Measurements from ENCODE around the gene CPNE6. TPM values are rescaled to one million over a fixed set of nuclear protein-coding genes. Genes with fewer than 3 reads are reported as not detected.
"Not testable (repeated sequence)": the region's sequence is repeated elsewhere in the genome, so short reads cannot be mapped to it uniquely, and the experiment has no call there.

The CPNE6 gene
- total and polyA plus RNA-seq, 2 of the 13 experiments (the other 11 are each of a cell fraction or from before 2014, with no cell fraction given): not detected

DNA sequence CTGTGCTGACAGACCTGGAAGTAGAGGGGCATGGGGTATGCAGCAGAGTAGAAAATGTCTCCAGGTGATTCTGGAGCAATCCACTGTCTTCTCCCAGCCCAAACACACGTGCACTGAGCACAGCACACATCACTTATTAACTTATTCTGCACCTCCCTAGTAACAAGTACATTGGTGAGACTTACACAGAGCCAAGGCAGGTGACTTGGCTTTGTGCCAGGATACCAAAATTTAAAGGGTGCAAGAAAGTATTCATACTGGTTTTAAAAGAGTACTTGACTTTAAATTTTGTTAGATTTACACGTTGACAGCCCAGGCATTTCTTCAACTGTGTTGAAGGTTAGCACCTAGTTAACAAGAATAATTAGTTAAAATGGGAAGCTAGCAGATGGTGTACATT lies 30.7 kb upstream of the CPNE6 start:
- intact Hi-C loops (cut with micrococcal nuclease; ENCODE audit: unreplicated experiment) (no loop called here), in situ Hi-C loops (cut with HindIII; ENCODE audit: extremely low pct_ligation_motif_present, low pct_unique_long_range_greater_than_20kb) (no loop called here)
- ChIA-PET CTCF (ENCODE audit: low intra/inter-chr PET ratio, low total read pairs) (no interaction called here), POLR2A (no interaction called here)
- Histone ChIP-seq H3K79me2 (ENCODE audit: insufficient read depth, low read length) (no peaks in the 10 kb centered on the region), H3K27me3 (ENCODE audit: control insufficient read depth in 1 of 2, insufficient read depth in 2 of 2, low read length in 2 of 2) (peaks cover 0 to 8% of the 10 kb centered on the region in 2 experiments; a peak in 3 of 5 replicates), H3K36me3 (replicated peaks in 1 of 2; ENCODE audit: control insufficient read depth in 1 of 2, insufficient read depth in 2 of 2, low read length in 2 of 2) (no peaks in the 10 kb centered on the region), H4K20me1 (ENCODE audit: insufficient read depth, low read length) (no peaks in the 10 kb centered on the region), H3K9ac (ENCODE audit: insufficient read depth, low read depth, low read length) (no peak overlapping the region), H3K4me2 (ENCODE audit: low read depth, low read length) (no peak overlapping the region), H3K9me3 (ENCODE audit: low read length) (no peaks in the 10 kb centered on the region), H3K4me1 (ENCODE audit: insufficient read depth, low read length) (peaks cover 15% of the 10 kb centered on the region; the same call in 1 of the 2 replicates), H2AFZ (ENCODE audit: low read length) (no peak overlapping the region), H3K4me3 (replicated peaks in 1 of 3; ENCODE audit: insufficient read depth in 1 of 3, low read depth in 2 of 3, low read length in 3 of 3) (no peak overlapping the region), H3K27ac (ENCODE audit: extremely low read length, insufficient read depth, low read length) (no peak overlapping the region)
- ATAC-seq: no peak
- 2% methylated on average over 2 of the region's 2 CpGs for WGBS (ENCODE audit: low lambda C conversion rate)
- no peak for FAIRE-seq
- TF ChIP-seq, protein P1, sequence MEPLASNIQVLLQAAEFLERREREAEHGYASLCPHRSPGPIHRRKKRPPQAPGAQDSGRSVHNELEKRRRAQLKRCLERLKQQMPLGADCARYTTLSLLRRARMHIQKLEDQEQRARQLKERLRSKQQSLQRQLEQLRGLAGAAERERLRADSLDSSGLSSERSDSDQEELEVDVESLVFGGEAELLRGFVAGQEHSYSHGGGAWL (CRISPR knock-in tag; IDR thresholded peaks at IDR 0.05): no peak
- peak; percentile 97 for TF ChIP-seq LCORL (IDR thresholded peaks at IDR 0.05)
- TF ChIP-seq LCORL (CRISPR knock-in tag; IDR thresholded peaks at IDR 0.05): no peak
- DNase-seq (ENCODE audit: low spot score): no peak
- BruUV-seq (replicated peaks): no TSS peak

DNA sequence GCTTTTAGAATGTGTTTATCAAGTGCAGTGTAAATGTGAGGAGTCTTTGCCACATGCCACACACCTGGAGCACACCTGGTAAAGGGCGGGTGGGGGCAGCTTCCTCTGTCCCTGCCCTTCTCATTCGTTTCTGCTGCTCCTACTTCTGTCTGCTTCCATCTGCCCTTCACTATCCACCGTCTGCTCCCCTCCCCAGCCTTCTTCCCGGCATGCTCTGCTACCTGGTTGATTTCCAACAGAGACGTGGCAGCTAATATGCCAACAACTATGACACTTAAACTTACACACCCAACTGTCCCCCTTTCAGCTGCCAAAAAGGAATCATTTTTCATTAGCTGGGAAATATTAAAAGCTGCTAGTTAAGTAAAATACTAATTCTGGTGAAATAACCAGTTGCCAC lies 28.6 kb upstream of the CPNE6 start:
- ChIA-PET POLR2A (interaction anchor here (1.6 to 3.4 kb wide), 2 partner anchors 9 to 52 kb away, joined by 7 to 15 read pairs; partner anchors contain the start of genes CARMIL3 and PCK2), CTCF (ENCODE audit: low intra/inter-chr PET ratio, low total read pairs) (no interaction called here)
- no peak for FAIRE-seq

DNA sequence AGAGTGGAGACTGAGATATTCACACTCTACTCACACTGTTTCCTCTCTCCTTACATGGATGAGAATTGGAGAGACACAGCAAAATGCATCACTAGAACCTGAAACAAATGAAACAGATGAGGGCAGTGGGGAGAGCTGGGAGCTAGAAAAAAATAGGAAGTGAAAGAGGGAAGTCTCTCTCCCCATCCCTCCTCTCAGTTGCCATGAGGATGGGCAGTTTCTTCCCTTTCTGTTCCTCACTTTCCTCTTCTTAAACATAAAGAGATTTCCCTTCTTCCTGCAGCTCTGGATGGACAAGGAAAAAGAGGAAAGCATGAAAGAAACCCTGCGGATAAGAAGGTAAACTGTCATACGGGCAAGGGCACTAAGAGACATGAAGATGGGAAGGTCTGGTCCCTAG lies 22.4 kb upstream of the CPNE6 start:
- POLR2A ChIA-PET: interaction anchor here (1.0 to 1.5 kb wide), 2 partner anchors 45 to 164 kb away, joined by 3 read pairs; partner anchors contain the start of gene PCK2
- in situ Hi-C loops (cut with HindIII; ENCODE audit: extremely low pct_ligation_motif_present, low pct_unique_long_range_greater_than_20kb); H3K27ac ChIP-seq (ENCODE audit: extremely low read length, insufficient read depth, low read length); BruUV-seq (replicated peaks); H2AFZ ChIP-seq (ENCODE audit: low read length); H3K4me3 ChIP-seq (replicated peaks in 1 of 3; ENCODE audit: insufficient read depth in 1 of 3, low read depth in 2 of 3, low read length in 3 of 3); H4K20me1 ChIP-seq (ENCODE audit: insufficient read depth, low read length); H3K9me3 ChIP-seq (ENCODE audit: low read length); H3K4me2 ChIP-seq (ENCODE audit: low read depth, low read length); DNase-seq (ENCODE audit: low spot score); H3K9ac ChIP-seq (ENCODE audit: insufficient read depth, low read depth, low read length); ATAC-seq; intact Hi-C loops (cut with micrococcal nuclease; ENCODE audit: unreplicated experiment); CTCF ChIA-PET (ENCODE audit: low intra/inter-chr PET ratio, low total read pairs); H3K36me3 ChIP-seq (replicated peaks in 1 of 2; ENCODE audit: control insufficient read depth in 1 of 2, insufficient read depth in 2 of 2, low read length in 2 of 2); FAIRE-seq; H3K79me2 ChIP-seq (ENCODE audit: insufficient read depth, low read length): not testable (repeated sequence)
- Histone ChIP-seq H3K4me1 (ENCODE audit: insufficient read depth, low read length) (peaks cover 35% of the 10 kb centered on the region), H3K27me3 (ENCODE audit: control insufficient read depth in 1 of 2, insufficient read depth in 2 of 2, low read length in 2 of 2) (peaks cover 6 to 47% of the 10 kb centered on the region in 2 experiments)
- WGBS (ENCODE audit: low lambda C conversion rate): 68% methylated on average over 2 of the region's 2 CpGs

More for the DNA sequence above, 28.6 kb upstream of the CPNE6 start:
- Histone ChIP-seq H3K9me3 (ENCODE audit: low read length) (no peaks in the 10 kb centered on the region), H3K36me3 (replicated peaks in 1 of 2; ENCODE audit: control insufficient read depth in 1 of 2, insufficient read depth in 2 of 2, low read length in 2 of 2) (no peaks in the 10 kb centered on the region), H3K79me2 (ENCODE audit: insufficient read depth, low read length) (no peaks in the 10 kb centered on the region), H3K27ac (ENCODE audit: extremely low read length, insufficient read depth, low read length) (no peak overlapping the region), H3K4me2 (ENCODE audit: low read depth, low read length) (no peak overlapping the region), H3K4me3 (replicated peaks in 1 of 3; ENCODE audit: insufficient read depth in 1 of 3, low read depth in 2 of 3, low read length in 3 of 3) (no peak overlapping the region), H3K4me1 (ENCODE audit: insufficient read depth, low read length) (0 out of 2 replicates have a peak, but pooled peaks cover 4% of the 10 kb centered on the region), H3K9ac (ENCODE audit: insufficient read depth, low read depth, low read length) (no peak overlapping the region), H4K20me1 (ENCODE audit: insufficient read depth, low read length) (no peaks in the 10 kb centered on the region), H2AFZ (ENCODE audit: low read length) (no peak overlapping the region), H3K27me3 (ENCODE audit: control insufficient read depth in 1 of 2, insufficient read depth in 2 of 2, low read length in 2 of 2) (peaks cover 0 to 12% of the 10 kb centered on the region in 2 experiments; a peak in 3 of 5 replicates)
- TF ChIP-seq HNRNPUL1 (IDR thresholded peaks at IDR 0.05; ENCODE audit: low read depth, low read length) (no peak), ZMYM4 (CRISPR knock-in tag; IDR thresholded peaks at IDR 0.05) (no peak), ZNF143 (CRISPR knock-in tag; IDR thresholded peaks at IDR 0.05) (peak; percentile 52; the same call in 1 of the 2 replicates)
- 9% methylated on average over 5 of the region's 5 CpGs for WGBS (ENCODE audit: low lambda C conversion rate)
- no TSS peak for BruUV-seq (replicated peaks)
- DNase-seq (ENCODE audit: low spot score): no peak
- in situ Hi-C loops (cut with HindIII; ENCODE audit: extremely low pct_ligation_motif_present, low pct_unique_long_range_greater_than_20kb): no loop called here
- no peak for ATAC-seq
- intact Hi-C loops (cut with micrococcal nuclease; ENCODE audit: unreplicated experiment): no loop called here

Data from HepG2 (cell line).